Effector memory CD4-positive, alpha-beta T cell (primary cell): Measurements from ENCODE around the gene GSTT2B.
"Not testable (repeated sequence)": the region's sequence is repeated elsewhere in the genome, so short reads cannot be mapped to it uniquely, and the experiment has no call there.

ENCODE experiments used
- DNase-seq, 3 donors: peaks; one replicate each; pipeline ENCODE4 v3.0.0-alpha.2; 2020
- H3K27ac ChIP-seq: 2 replicates; pipeline ENCODE4 v1.7.0; 2013; ENCODE audit warnings: mild to moderate bottlenecking, low read length, moderate library complexity; ENCODE audit not compliant: insufficient read depth, poor library complexity, severe bottlenecking
- H3K27me3 ChIP-seq: replicated peaks from 2 replicates; pipeline ENCODE4 v1.7.0; 2013; ENCODE audit warnings: mild to moderate bottlenecking, low read length; ENCODE audit not compliant: insufficient read depth, control insufficient read depth, poor library complexity, severe bottlenecking
- H3K36me3 ChIP-seq: 2 replicates; pipeline ENCODE4 v1.7.0; 2013; ENCODE audit warnings: mild to moderate bottlenecking, low read length, moderate library complexity; ENCODE audit not compliant: control insufficient read depth, insufficient read depth
- H3K4me1 ChIP-seq: 2 replicates; pipeline ENCODE4 v1.7.0; 2013; ENCODE audit warnings: low read length, mild to moderate bottlenecking; ENCODE audit not compliant: control insufficient read depth, insufficient read depth, poor library complexity, severe bottlenecking
- H3K4me3 ChIP-seq: 2 replicates; pipeline ENCODE4 v1.7.0; 2013; ENCODE audit warnings: low read length, low read depth, mild to moderate bottlenecking; ENCODE audit not compliant: insufficient read depth, poor library complexity, severe bottlenecking
- H3K9me3 ChIP-seq: 2 replicates; pipeline ENCODE4 v1.7.0; 2013; ENCODE audit warnings: mild to moderate bottlenecking, low read length, moderate library complexity; ENCODE audit not compliant: control insufficient read depth

The GSTT2B gene

DNA sequence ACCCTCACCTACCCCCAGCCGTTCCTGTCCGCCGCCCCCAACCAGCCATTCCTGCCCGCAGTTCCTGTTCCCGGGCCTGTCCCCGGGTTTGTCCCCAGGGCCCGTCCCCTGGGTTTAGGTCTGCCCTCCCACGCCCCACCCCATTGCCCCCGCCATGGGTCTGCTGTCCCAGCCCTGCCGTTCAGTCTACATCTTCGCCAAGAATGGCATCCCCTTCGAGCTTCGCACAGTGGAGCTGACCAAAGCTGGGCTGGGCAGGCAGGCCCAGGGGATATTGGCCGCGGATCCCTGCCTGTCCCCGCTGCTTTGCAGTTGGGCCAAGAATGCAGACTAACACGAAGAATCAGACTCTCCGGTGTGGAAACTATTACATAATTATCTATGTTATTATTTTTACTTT, 11.2 kb downstream of the GSTT2B start:
- H3K4me3 ChIP-seq, H3K27ac ChIP-seq, H3K27me3 ChIP-seq, DNase-seq, H3K4me1 ChIP-seq, H3K36me3 ChIP-seq, H3K9me3 ChIP-seq: not testable (repeated sequence)

DNA sequence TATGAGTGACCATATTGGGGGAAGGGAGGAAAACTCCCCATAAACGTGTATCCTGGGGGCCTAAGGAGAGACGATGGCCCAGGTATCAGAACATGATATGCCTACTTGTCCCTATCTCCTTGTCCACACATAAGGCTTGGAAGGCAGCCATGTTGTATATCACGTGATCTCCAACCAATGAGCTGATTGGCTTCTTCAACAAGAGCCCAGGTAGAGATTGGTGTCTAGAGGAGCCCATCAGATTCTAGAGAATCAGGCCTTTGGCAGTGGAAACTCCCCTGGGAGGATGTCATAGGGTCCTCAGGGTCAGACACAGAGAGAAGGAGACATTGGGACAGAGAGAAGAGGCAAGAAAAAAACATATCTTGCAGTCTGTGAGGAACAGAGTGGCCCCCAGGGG, 13.6 kb downstream of the GSTT2B start:
- DNase-seq, H3K9me3 ChIP-seq, H3K4me3 ChIP-seq: not testable (repeated sequence)

GRCh38 chr22:23940166-23940565, 20.8 kb downstream of the GSTT2B start:
- not testable (repeated sequence) for H3K4me1 ChIP-seq, H3K27me3 ChIP-seq

More for the DNA sequence above, 13.6 kb downstream of the GSTT2B start:
- H3K4me1 ChIP-seq, H3K27ac ChIP-seq, H3K36me3 ChIP-seq, H3K27me3 ChIP-seq: not testable (repeated sequence)

DNA sequence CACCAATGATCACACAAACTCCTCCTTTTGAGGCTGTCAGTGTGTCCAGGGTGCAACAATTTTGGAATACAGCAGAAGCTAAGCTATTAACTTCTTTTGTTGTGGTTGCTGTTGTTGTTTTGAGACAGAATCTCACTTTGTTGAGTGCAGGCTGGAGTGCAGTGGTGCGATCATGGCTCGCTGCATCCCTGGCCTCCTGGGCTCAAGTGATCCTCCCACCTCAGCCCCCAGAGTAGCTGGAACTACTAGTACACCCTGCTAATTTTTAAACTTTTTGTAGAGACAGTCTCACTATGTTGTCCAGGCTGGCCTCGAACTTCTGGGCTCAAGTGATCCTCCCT, 22.0 kb downstream of the GSTT2B start:
- Histone ChIP-seq H3K36me3 (no peaks in the 10 kb centered on the region), H3K4me3 (no peak overlapping the region), H3K4me1 (no peaks in the 10 kb centered on the region), H3K9me3 (no peaks in the 10 kb centered on the region), H3K27me3 (no peaks in the 10 kb centered on the region), H3K27ac (no peak overlapping the region)
- no peak for DNase-seq

More at GRCh38 chr22:23940166-23940565, 20.8 kb downstream of the GSTT2B start:
- DNase-seq, H3K4me3 ChIP-seq, H3K27ac ChIP-seq, H3K9me3 ChIP-seq, H3K36me3 ChIP-seq: not testable (repeated sequence)

DNA sequence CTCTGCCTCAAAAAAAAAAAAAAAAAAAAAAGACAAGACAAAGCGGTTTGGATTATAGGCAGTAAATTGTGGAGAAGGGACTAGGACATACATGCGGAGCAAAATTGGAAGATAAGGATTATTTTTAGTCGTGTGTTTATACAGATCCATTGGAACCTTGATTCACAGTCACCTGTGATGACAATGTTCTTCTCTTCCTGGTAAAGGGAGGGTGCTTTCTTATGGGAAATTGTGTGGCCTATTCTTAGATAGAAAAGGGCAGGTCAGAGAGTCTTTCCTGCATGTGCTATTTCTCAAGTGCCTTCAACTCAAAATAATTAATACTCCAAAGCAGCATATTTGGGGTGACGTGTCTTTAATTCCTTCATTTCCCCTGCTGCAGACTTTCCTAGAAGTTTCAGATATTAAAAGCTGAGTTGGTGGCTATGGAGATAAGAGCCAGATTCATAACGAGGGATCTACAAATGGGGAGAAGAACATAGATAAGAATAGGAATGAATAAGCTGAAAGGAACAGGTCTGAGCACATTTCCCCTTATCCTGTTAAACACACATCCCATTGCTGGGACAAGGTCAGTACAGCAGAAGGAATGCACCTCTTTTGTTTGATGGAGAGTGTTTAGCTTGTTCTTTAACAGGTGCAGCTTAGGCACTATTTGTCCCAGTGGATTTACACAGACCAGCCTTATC, 22.5 kb downstream of the GSTT2B start:
- no peak for DNase-seq
- Histone ChIP-seq H3K27ac (no peak overlapping the region), H3K27me3 (no peaks in the 10 kb centered on the region)

DNA sequence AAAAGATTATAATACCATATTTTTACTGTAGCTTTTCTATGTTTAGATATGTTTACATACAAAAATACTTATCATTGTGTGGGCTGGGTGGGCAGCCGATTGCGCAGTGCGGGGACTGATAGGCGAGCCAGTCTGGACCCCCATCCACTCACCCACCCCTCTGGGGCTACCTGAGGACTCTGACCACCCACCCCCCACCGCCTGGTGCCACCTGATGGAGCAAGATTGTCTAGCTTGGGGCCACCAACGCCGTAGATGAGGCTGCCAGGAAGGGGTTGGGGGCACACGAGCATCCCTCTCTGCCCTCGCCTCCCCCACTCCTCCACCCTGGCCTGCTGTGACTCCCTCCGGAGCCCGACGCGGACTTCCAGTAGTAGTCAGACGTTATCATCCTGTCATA, 34.4 kb downstream of the GSTT2B start:
- no peaks in the 10 kb centered on the region for H3K27me3 ChIP-seq
- no peaks in the 10 kb centered on the region for H3K4me1 ChIP-seq
- no peak for DNase-seq
- H3K4me3 ChIP-seq, result no peak overlapping the region
- no peak overlapping the region for H3K27ac ChIP-seq
- peaks cover 10% of the 10 kb centered on the region for H3K36me3 ChIP-seq
- H3K9me3 ChIP-seq, result no peaks in the 10 kb centered on the region

More for the DNA sequence above, 22.5 kb downstream of the GSTT2B start:
- no peaks in the 10 kb centered on the region for H3K9me3 ChIP-seq
- H3K4me1 ChIP-seq, result no peaks in the 10 kb centered on the region
- no peaks in the 10 kb centered on the region for H3K36me3 ChIP-seq
- no peak overlapping the region for H3K4me3 ChIP-seq

DNA sequence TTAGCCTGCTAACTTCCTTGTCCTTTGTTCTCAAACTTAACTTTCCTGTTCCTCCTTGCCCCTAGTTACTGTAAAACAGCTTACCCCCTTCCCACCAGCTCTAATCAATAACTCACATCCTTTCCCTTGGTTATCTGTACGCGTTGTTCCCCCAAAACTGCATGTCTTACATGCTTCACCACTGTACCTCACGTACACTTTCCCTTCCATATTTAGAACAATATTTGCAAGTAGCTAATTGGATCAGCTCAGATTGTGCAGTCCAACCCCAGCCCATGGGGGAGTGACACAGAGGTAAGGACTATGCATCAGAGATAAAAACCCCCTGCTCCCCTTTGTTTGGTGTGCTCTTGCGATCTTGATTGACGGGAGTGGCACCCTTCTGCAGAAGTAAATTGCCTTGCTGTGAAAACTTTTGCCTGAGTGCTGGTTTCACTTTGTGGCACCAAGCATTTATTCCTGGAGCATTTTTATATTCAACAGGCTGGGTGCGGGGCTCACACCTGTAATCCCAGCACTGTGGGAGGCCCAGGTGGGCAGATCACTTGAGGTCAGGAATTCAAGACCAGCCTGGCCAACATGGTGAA, 35.9 kb downstream of the GSTT2B start:
- no peak for DNase-seq
- H3K4me3 ChIP-seq, result no peak overlapping the region
- peaks cover 10% of the 10 kb centered on the region for H3K36me3 ChIP-seq

DNA sequence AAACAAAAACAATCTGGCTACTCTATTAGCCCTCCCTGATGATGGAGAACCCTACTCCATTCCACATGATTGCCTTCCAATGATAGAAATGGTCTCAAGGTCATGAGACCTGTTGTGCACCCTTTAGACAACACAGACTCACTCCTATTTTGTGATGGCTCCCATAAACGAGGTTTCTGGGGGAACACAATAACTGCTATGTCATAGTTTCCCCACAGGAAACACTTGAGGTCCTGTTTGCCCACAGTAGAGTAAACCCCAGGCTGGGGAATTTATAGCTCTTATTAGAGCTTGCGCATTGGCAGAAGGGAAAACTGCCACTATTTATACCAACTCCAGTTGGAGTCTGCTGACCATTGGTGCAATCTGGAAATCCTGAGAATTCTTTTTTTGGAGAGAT, 38.1 kb downstream of the GSTT2B start:
- Histone ChIP-seq H3K27ac (no peak overlapping the region), H3K36me3 (peaks cover 10% of the 10 kb centered on the region), H3K4me3 (no peak overlapping the region), H3K4me1 (no peaks in the 10 kb centered on the region), H3K27me3 (no peaks in the 10 kb centered on the region), H3K9me3 (no peaks in the 10 kb centered on the region)
- no peak for DNase-seq

More for the DNA sequence above, 35.9 kb downstream of the GSTT2B start:
- Histone ChIP-seq H3K27ac (no peak overlapping the region), H3K9me3 (no peaks in the 10 kb centered on the region), H3K27me3 (no peaks in the 10 kb centered on the region), H3K4me1 (no peaks in the 10 kb centered on the region)

DNA sequence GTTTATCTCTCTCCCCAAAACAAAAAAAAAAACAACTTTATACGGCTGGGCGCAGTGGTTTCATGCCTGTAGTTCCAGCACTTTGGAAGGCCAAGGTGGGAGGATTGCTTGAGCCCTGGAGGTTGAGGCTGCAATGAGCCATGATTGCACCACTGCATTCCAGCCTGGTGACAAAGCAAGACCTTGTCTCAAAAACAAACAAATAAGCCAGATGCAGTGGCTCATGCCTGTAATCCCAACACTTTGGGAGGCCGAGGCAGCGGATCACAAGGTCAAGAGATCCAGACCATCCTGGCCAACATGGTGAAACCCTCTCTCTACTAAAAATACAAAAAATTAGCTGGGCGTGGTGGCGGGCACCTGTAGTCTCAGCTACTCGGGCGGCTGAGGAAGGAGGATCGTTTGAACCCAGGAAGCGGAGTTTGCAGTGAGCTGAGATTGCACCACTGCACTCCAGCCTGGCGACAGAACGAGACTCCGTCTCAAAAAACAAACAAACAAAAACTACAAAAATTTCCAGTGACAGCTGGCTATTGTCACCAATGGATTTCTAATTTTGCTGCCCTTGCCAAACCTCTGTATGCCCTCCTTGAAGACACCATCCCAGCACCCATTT, 39.3 kb downstream of the GSTT2B start:
- not testable (repeated sequence) for DNase-seq, H3K4me1 ChIP-seq, H3K36me3 ChIP-seq

DNA sequence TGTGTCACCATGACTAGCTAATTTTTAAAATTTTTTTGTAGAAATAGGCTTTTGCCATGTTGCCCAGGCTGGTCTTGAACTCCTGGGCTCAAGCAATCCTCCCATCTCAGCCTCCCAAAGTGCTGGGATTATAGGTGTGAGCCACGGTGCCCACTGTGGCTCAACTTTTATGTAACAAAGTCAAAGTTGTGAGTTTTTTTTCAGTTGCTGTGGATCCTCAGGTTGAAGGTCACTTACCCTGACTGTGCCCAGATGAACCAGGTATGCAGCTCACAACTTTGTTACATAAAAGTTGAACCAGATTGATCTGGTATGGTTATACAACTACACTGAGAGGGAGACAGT, 40.8 kb downstream of the GSTT2B start:
- H3K27ac ChIP-seq, H3K36me3 ChIP-seq: not testable (repeated sequence)

More for the DNA sequence above, 39.3 kb downstream of the GSTT2B start:
- not testable (repeated sequence) for H3K27me3 ChIP-seq, H3K4me3 ChIP-seq, H3K27ac ChIP-seq, H3K9me3 ChIP-seq

More for the DNA sequence above, 40.8 kb downstream of the GSTT2B start:
- not testable (repeated sequence) for H3K4me3 ChIP-seq, H3K27me3 ChIP-seq, H3K9me3 ChIP-seq, DNase-seq, H3K4me1 ChIP-seq
